ENCODE measurements around the gene LSAMP.
"Not testable (repeated sequence)": the region's sequence is repeated elsewhere in the genome, so short reads cannot be mapped to it uniquely, and the experiment has no call there.

LSAMP gene

GRCh38 chr3:116211901-116212300, 233.4 kb downstream of the LSAMP start:
- no peak overlapping the region for H3K4me3 ChIP-seq (ENCODE audit: low read depth, low read length)
- TF ChIP-seq, protein P1, sequence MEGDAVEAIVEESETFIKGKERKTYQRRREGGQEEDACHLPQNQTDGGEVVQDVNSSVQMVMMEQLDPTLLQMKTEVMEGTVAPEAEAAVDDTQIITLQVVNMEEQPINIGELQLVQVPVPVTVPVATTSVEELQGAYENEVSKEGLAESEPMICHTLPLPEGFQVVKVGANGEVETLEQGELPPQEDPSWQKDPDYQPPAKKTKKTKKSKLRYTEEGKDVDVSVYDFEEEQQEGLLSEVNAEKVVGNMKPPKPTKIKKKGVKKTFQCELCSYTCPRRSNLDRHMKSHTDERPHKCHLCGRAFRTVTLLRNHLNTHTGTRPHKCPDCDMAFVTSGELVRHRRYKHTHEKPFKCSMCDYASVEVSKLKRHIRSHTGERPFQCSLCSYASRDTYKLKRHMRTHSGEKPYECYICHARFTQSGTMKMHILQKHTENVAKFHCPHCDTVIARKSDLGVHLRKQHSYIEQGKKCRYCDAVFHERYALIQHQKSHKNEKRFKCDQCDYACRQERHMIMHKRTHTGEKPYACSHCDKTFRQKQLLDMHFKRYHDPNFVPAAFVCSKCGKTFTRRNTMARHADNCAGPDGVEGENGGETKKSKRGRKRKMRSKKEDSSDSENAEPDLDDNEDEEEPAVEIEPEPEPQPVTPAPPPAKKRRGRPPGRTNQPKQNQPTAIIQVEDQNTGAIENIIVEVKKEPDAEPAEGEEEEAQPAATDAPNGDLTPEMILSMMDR (conservative IDR thresholded peaks at IDR 0.05; ENCODE audit: low read depth, low read length): no peak
- DNase-seq (ENCODE audit: low read depth): no peak

DNA sequence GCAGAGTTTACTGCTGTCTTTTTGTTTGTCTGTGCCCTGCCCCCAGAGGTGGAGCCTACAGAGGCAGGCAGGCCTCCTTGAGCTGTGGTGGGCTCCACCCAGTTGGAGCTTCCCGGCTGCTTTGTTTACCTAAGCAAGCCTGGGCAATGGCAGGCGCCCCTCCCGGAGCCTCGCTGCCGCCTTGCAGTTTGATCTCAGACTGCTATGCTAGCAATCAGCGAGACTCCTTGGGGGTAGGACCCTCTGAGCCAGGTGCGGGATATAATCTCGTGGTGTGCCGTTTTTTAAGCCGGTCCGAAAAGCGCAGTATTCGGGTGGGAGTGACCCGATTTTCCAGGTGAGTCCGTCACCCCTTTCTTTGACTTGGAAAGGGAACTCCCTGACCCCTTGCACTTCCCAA, 236.5 kb downstream of the LSAMP start:
- not testable (repeated sequence) for H3K4me3 ChIP-seq (ENCODE audit: low read depth, low read length); DNase-seq (ENCODE audit: low read depth)

- DNase-seq (ENCODE audit: low read depth): no peak
- TF ChIP-seq, protein P1 (conservative IDR thresholded peaks at IDR 0.05; ENCODE audit: low read depth, low read length): no peak
- no peak overlapping the region for H3K4me3 ChIP-seq (ENCODE audit: low read depth, low read length)
Measured at GRCh38 chr3:116200956-116201690, 244.2 kb downstream of the LSAMP start.

- H3K4me3 ChIP-seq (ENCODE audit: low read depth, low read length): no peak overlapping the region
- TF ChIP-seq, protein P1 (conservative IDR thresholded peaks at IDR 0.05; ENCODE audit: low read depth, low read length): no peak
- no peak for DNase-seq (ENCODE audit: low read depth)
Measured at GRCh38 chr3:116199063-116199462, 246.2 kb downstream of the LSAMP start.

DNA sequence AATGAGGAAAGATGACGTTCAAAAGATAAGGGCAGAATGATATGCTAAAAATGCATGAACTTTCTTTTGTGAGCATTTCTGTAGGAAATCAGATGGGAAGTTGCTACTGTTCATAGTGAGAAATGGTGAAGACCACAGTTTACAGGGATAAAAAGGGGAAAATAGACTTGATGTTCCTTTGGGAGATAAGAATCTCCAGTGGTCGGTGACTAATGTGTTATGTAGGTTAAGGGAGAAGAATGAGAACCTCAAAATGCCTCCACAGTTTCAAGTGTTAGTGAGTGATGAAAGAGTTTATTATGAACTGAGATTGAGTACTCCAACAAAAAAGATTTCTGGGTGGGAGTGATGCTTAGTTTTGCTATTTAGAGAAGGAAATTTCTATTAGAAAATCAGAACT, 247.2 kb downstream of the LSAMP start:
- no peak overlapping the region for H3K4me3 ChIP-seq (ENCODE audit: low read depth, low read length)
- peak; percentile 1 for DNase-seq (ENCODE audit: low read depth)
- TF ChIP-seq, protein P1 (conservative IDR thresholded peaks at IDR 0.05; ENCODE audit: low read depth, low read length): no peak

- no peak overlapping the region for H3K4me3 ChIP-seq (ENCODE audit: low read depth, low read length)
- DNase-seq (ENCODE audit: low read depth): no peak
- TF ChIP-seq, protein P1 (conservative IDR thresholded peaks at IDR 0.05; ENCODE audit: low read depth, low read length): no peak
Measured at GRCh38 chr3:116192464-116192863, 252.8 kb downstream of the LSAMP start.

- no peak for DNase-seq (ENCODE audit: low read depth)
- H3K4me3 ChIP-seq (ENCODE audit: low read depth, low read length): no peak overlapping the region
- TF ChIP-seq, protein P1 (conservative IDR thresholded peaks at IDR 0.05; ENCODE audit: low read depth, low read length): no peak
Measured at GRCh38 chr3:116191409-116191808, 253.9 kb downstream of the LSAMP start.
